Activated CD4-positive, alpha-beta memory T cell treated with anti-CD3 and anti-CD28 coated beads, Interleukin-2, amount 10 ng/mL, durations not matched to agents 7 days and 5 days (primary cell): Measurements from ENCODE around the gene MNS1. TPM values are rescaled to one million over a fixed set of nuclear protein-coding genes. Genes with fewer than 3 reads are reported as not detected.

Source experiments
- CTCF ChIA-PET: fragments of 350-600 bp; sonication (Branson Sonifier 250); formaldehyde crosslinking; loops from one replicate; lab custom pipeline; 2021; ENCODE audit warnings: antibody characterized with exemption, inconsistent platforms; lab: Charles Lee
- POLR2A ChIA-PET: fragments of 350-600 bp; sonication (Branson Sonifier 250); formaldehyde crosslinking; loops from one replicate; lab custom pipeline; 2021; ENCODE audit warnings: antibody characterized with exemption; lab: Charles Lee
- DNase-seq: peaks from one replicate; pipeline ENCODE4 v3.0.0-alpha.2; 2020
- H3K27ac Mint-ChIP-seq: one replicate; pipeline ENCODE4 v1.8.0; 2021; ENCODE audit warnings: mild to moderate bottlenecking, mixed read lengths
- H3K27me3 Mint-ChIP-seq: one replicate; pipeline ENCODE4 v1.8.0; 2021; ENCODE audit warnings: mixed read lengths
- H3K36me3 Mint-ChIP-seq: one replicate; pipeline ENCODE4 v1.8.0; 2021; ENCODE audit warnings: low read depth, mixed read lengths
- H3K4me1 Mint-ChIP-seq: one replicate; pipeline ENCODE4 v1.8.0; 2021; ENCODE audit warnings: mixed read lengths
- H3K4me3 Mint-ChIP-seq: one replicate; pipeline ENCODE4 v1.8.0; 2021; ENCODE audit warnings: mild to moderate bottlenecking, mixed read lengths
- H3K9me3 Mint-ChIP-seq: one replicate; pipeline ENCODE4 v1.8.0; 2021; ENCODE audit warnings: mixed read lengths
- total RNA-seq, 2 experiments: library from RNA; stranded (reverse); gene quantifications; one replicate each; pipeline ENCODE4 v1.2.3, GENCODE V29; 2021

Gene MNS1
- total RNA-seq, 2 experiments from 2014 or later: not detected

GRCh38 chr15:56383010-56383409 lies 81.9 kb downstream of the MNS1 start:
- peaks cover 10% of the 10 kb centered on the region for H3K9me3 Mint-ChIP-seq
- H3K27ac Mint-ChIP-seq: no peak overlapping the region
- ChIA-PET POLR2A (no interaction called here), CTCF (no interaction called here)
- no peak for DNase-seq
- peaks cover 2% of the 10 kb centered on the region for H3K27me3 Mint-ChIP-seq
- H3K36me3 Mint-ChIP-seq: no peaks in the 10 kb centered on the region
- no peaks in the 10 kb centered on the region for H3K4me1 Mint-ChIP-seq
- H3K4me3 Mint-ChIP-seq: no peak overlapping the region

Other genes starting within 250 kb of the MNS1 start
- 10 to 100 TPM; 38.4 to 41.0 TPM for gene RFX7, start 221.3 kb downstream of the MNS1 start, total RNA-seq
- gene TEX9, start 99.7 kb downstream of the MNS1 start, total RNA-seq: under 1 TPM; 0.38 to 0.78 TPM